GM12864 (cell line): ENCODE measurements around the gene SART1.

Experiments used
- DNase-seq: peaks from one replicate; pipeline ENCODE4 v3.0.0-alpha.2; 2011; ENCODE audit warnings: low read depth
- H3K4me3 ChIP-seq: 2 replicates; pipeline ENCODE4 v1.5.1; 2011; ENCODE audit warnings: mild to moderate bottlenecking, low read depth, low read length, control low read depth
- CTCF ChIP-seq: IDR thresholded peaks from 2 replicates; pipeline ENCODE4 v1.5.1; 2011; ENCODE audit warnings: low read depth, mild to moderate bottlenecking, moderate library complexity, low read length, control low read depth, inconsistent platforms; ENCODE audit errors: missing control alignments

The SART1 gene

GRCh38 chr11:65965986-65966762 lies 4.6 kb downstream of the SART1 start:
- no peak for DNase-seq
- no peak for TF ChIP-seq CTCF
- H3K4me3 ChIP-seq: no peak overlapping the region

GRCh38 chr11:65967329-65967934 lies 5.9 kb downstream of the SART1 start:
- DNase-seq: no peak
- TF ChIP-seq CTCF: no peak
- H3K4me3 ChIP-seq: no peak overlapping the region

- DNase-seq: no peak
- TF ChIP-seq CTCF: no peak
- H3K4me3 ChIP-seq: no peak overlapping the region
Observed at GRCh38 chr11:65968600-65969482, 7.3 kb downstream of the SART1 start.

GRCh38 chr11:65972116-65972515 lies 10.6 kb downstream of the SART1 start:
- no peak for DNase-seq
- TF ChIP-seq CTCF: no peak
- H3K4me3 ChIP-seq: no peak overlapping the region

- no peak for TF ChIP-seq CTCF
- no peak for DNase-seq
- H3K4me3 ChIP-seq: no peak overlapping the region
Observed at GRCh38 chr11:65973439-65974110, 12.0 kb downstream of the SART1 start.

GRCh38 chr11:65975771-65976170 lies 14.2 kb downstream of the SART1 start:
- H3K4me3 ChIP-seq: no peak overlapping the region
- no peak for TF ChIP-seq CTCF
- DNase-seq: no peak
